Mesothelial cell of epicardium (in vitro differentiated cells): ENCODE data around the gene A2ML1. TPM values are rescaled to one million over a fixed set of nuclear protein-coding genes. Genes with fewer than 3 reads are reported as not detected.
"Not testable (repeated sequence)": the region's sequence is repeated elsewhere in the genome, so short reads cannot be mapped to it uniquely, and the experiment has no call there.

Source experiments
- DNase-seq, 2 experiments: peaks; one replicate each; pipeline ENCODE4 v3.0.0; 2021; ENCODE audit warnings: low spot score in 2 of 2; ENCODE audit not compliant: unreplicated experiment in 2 of 2
- H3K27ac Mint-ChIP-seq: 2 replicates; pipeline ENCODE4 v1.8.0; 2021; ENCODE audit warnings: mixed read lengths
- H3K27me3 Mint-ChIP-seq: 2 replicates; pipeline ENCODE4 v1.8.0; 2021; ENCODE audit warnings: low read depth, mixed read lengths
- H3K36me3 Mint-ChIP-seq: 2 replicates; pipeline ENCODE4 v1.8.0; 2021; ENCODE audit warnings: mixed read lengths
- H3K4me1 Mint-ChIP-seq: 2 replicates; pipeline ENCODE4 v1.8.0; 2021; ENCODE audit warnings: mixed read lengths
- H3K4me3 Mint-ChIP-seq: 2 replicates; pipeline ENCODE4 v1.8.0; 2021; ENCODE audit warnings: mild to moderate bottlenecking, moderate library complexity, mixed read lengths
- H3K9me3 Mint-ChIP-seq: 2 replicates; pipeline ENCODE4 v1.8.0; 2021; ENCODE audit warnings: mixed read lengths
- total RNA-seq: library from RNA; stranded (reverse); gene quantifications from 3 replicates; pipeline ENCODE4 v1.2.1, GENCODE V29; 2021
- TF ChIP-seq, protein P1 (sequence below): fragments of 200-600 bp; sonication (generic); IDR thresholded peaks from one replicate; pipeline ENCODE4 v1.5.0; 2021; ENCODE audit warnings: antibody characterized with exemption; ENCODE audit not compliant: unreplicated experiment

A2ML1 gene
- total RNA-seq, 1 donor from 2014 or later, result 0.13 TPM

DNA sequence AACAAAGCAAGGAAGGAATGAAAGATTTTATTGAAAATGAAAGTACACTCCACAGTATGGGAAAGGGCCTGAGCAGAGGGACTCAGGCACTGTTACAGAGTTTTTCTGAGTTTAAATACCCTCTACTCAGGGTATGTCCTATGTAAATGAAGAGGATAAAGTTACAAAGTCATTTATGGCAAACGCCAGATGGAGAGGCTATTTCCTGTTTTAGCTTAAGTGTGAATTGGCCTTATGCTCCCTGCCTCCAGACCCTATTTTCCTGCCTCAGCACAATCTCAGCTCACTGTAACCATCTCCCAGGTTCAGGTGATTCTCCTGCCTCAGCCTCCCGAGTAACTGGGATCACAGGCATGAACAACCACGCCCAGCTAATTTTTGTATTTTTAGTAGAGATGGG is 85.1 kb downstream of the A2ML1 start:
- Mint-ChIP-seq H3K36me3 (no peaks in the 10 kb centered on the region), H3K9me3 (no peaks in the 10 kb centered on the region), H3K27ac (peak overlapping the region; percentile 85), H3K27me3 (no peaks in the 10 kb centered on the region), H3K4me3 (no peak overlapping the region), H3K4me1 (peaks cover 32% of the 10 kb centered on the region)
- DNase-seq, result no peak
- TF ChIP-seq, protein P1, sequence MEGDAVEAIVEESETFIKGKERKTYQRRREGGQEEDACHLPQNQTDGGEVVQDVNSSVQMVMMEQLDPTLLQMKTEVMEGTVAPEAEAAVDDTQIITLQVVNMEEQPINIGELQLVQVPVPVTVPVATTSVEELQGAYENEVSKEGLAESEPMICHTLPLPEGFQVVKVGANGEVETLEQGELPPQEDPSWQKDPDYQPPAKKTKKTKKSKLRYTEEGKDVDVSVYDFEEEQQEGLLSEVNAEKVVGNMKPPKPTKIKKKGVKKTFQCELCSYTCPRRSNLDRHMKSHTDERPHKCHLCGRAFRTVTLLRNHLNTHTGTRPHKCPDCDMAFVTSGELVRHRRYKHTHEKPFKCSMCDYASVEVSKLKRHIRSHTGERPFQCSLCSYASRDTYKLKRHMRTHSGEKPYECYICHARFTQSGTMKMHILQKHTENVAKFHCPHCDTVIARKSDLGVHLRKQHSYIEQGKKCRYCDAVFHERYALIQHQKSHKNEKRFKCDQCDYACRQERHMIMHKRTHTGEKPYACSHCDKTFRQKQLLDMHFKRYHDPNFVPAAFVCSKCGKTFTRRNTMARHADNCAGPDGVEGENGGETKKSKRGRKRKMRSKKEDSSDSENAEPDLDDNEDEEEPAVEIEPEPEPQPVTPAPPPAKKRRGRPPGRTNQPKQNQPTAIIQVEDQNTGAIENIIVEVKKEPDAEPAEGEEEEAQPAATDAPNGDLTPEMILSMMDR, result no peak

DNA sequence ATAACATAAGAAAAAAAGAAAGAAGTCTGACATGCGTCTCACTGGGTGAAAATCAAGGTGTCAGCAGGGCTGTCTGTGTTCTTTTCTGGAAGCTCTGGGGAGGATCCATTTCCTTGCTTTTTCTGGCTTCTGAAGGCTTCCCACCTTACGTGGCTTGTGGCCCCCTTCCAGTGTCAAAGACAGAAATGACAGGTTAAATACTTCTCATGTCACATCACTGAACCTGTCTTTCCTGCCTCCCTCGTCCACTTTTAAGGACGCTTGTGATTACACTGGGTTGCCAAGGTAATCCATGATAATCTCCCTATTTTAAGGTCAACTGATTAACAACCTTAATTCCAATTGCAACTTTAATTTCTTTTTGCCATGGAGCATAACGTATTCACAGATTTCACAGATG is 87.3 kb downstream of the A2ML1 start:
- H3K27ac Mint-ChIP-seq, result no peak overlapping the region
- TF ChIP-seq, protein P1, result no peak

DNA sequence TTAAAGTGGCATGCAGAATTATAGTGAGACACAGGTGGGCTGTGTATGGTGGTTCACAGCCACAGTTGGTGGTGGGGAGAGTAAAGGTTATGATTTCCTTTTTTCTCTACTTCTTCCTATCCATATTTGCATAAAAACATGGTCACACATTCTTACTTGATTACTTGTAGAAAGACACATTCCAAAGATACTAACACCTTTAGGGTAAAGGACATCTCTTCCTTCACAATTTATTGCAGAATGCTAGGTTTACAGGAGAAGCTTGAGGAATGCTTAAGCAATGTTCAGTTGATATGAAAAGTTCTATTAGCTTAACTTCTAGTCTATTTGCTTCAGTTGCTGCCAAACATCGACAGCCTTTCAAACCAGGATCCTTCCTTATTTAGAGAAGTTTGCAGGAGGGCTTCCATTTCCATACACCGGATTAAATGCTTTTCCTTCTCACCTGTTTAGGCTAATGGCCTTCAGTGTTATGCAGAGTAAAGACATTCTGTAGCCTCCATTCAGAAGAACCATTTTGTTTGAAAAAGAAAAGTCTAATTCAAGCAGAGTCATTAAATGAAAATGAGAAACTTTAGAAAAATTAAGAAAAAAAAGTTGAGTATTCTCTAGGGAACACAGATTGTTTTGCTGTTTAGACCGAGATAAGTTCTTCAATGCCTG is 89.3 kb downstream of the A2ML1 start:
- DNase-seq, result no peak
- Mint-ChIP-seq H3K27me3 (no peaks in the 10 kb centered on the region), H3K4me1 (peaks cover 36% of the 10 kb centered on the region), H3K27ac (peak overlapping the region; percentile 98), H3K9me3 (no peaks in the 10 kb centered on the region), H3K36me3 (no peaks in the 10 kb centered on the region), H3K4me3 (no peak overlapping the region)
- TF ChIP-seq, protein P1, result no peak

More for the DNA sequence above, 87.3 kb downstream of the A2ML1 start:
- Mint-ChIP-seq H3K27me3 (no peaks in the 10 kb centered on the region), H3K9me3 (no peaks in the 10 kb centered on the region), H3K4me3 (no peak overlapping the region), H3K4me1 (peaks cover 46% of the 10 kb centered on the region), H3K36me3 (no peaks in the 10 kb centered on the region)
- no peak for DNase-seq

DNA sequence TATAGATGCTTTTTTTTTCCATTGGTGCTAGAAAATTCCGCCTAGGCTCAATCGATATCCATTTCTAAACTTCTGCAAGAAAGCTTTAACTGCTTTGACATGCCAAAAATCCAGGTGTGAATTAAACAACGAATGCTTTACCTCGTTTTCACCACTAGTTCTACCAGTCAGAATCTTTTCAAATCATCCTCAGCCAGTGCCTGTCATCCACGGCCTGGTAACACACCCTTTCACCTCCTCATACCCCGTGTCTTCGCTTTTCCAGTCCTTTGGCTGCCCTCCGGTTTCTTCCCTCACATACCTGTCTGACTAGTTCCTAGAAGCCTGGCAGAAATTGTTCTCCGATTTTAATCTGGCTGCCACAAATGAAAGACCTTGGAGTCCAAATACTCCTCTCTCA is 90.5 kb downstream of the A2ML1 start:
- Mint-ChIP-seq H3K27me3 (no peaks in the 10 kb centered on the region), H3K36me3 (no peaks in the 10 kb centered on the region), H3K27ac (peak overlapping the region; percentile 98), H3K9me3 (no peaks in the 10 kb centered on the region), H3K4me1 (peaks cover 36% of the 10 kb centered on the region), H3K4me3 (peak overlapping the region; percentile 92)
- no peak for DNase-seq
- TF ChIP-seq, protein P1, result peak; percentile 57

DNA sequence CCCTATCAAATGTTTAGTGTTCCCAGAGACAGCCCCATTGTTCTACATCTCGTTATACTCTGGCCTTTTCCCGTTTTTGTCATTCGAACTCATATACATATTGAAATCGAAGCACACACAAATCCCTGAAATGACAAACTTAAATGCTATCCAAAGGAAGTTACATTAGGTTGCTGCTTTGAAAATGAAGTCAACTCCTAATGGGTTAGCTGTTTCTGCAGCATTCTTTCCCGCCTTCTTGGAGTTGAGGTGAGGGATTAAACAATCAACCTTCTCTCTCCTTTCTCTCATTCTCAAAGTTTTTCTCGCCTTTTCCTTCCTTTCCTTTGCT is 91.2 kb downstream of the A2ML1 start:
- H3K9me3 Mint-ChIP-seq, result no peaks in the 10 kb centered on the region
- no peak for DNase-seq
- TF ChIP-seq, protein P1, result no peak
- H3K36me3 Mint-ChIP-seq, result peaks cover 3% of the 10 kb centered on the region
- H3K27me3 Mint-ChIP-seq, result no peaks in the 10 kb centered on the region
- H3K27ac Mint-ChIP-seq, result peak overlapping the region; percentile 98
- peak overlapping the region; percentile 92 for H3K4me3 Mint-ChIP-seq
- H3K4me1 Mint-ChIP-seq, result peaks cover 36% of the 10 kb centered on the region

DNA sequence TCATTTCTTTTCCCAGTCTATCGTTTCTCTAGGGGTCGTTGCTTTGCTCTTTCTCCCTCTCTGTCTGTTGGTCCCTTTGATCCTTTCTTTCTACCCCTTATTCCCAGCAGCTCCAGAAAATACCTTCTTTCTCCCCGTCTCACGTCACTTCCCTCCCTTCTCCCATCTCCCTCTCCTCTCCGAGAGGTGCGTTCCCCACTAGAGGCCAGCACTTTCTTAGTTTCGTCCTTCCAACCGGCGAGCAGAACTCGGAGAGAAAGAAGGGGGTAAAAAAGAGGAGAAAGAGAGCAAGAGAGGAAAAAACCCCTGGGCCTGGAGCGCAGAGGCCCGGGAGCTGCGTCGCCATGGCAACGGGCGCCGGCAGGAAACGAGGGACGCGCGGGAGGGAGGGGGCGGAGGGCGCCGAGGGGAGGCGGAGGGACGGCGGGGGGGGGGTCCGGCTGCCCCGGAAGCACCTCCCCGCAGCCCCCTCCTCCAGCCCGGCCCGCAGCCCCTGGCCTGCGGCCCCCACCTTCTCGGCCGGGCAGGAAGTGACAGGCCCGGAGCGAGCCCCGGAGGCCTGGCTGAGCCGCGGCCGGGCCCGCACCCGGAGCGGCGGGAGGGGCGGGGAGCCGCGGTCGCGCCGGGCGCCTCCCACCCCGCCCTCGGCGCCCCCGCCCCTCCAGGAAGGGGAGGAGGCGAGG is 91.8 kb downstream of the A2ML1 start, which contains the start of gene PHC1:
Gene PHC1 (plus strand): TSS at position 477 of the 683 bp plus-strand sequence. CDS start 3,169 bp downstream, outside the sequence.
- peak within 1 kb of the TSS; percentile 92 for H3K4me3 Mint-ChIP-seq
- peak within 1 kb of the TSS; percentile 98 for H3K27ac Mint-ChIP-seq
- H3K4me1 Mint-ChIP-seq, result peaks cover 36% of the 10 kb centered on the region
- H3K9me3 Mint-ChIP-seq, H3K36me3 Mint-ChIP-seq, H3K27me3 Mint-ChIP-seq: not testable (repeated sequence)
- peak; percentile 79 to 80 for DNase-seq
